ENCODE measurements around the gene OR4N2. TPM values are rescaled to one million over a fixed set of nuclear protein-coding genes. Genes with fewer than 3 reads are reported as not detected.
"Not testable (repeated sequence)": the region's sequence is repeated elsewhere in the genome, so short reads cannot be mapped to it uniquely, and the experiment has no call there.

The OR4N2 gene
- total and polyA plus RNA-seq, 2 donors (not counting 1 experiment from before 2014, with no cell fraction given): not detected

DNA sequence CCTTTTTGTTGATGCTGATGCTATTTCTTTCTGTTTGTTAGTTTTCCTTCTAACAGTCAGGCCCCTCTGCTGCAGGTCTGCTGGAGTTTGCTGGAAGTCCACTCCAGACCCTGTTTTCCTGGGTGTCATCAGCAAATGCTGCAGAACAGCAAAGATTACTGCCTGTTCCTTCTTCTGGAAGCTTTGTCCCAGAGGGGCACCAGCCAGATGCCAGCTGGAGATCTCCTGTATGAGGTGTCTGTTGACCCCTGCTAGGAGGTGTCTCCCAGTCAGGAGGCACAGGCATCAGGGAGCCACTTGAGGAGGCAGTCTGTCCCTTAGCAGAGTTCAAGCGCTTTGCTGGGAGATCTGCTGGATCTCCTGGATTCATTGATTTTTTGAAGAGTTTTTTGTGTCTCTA, 16.3 kb downstream of the OR4N2 start:
- not testable (repeated sequence) for H3K9me3 ChIP-seq (ENCODE audit: control insufficient read depth, insufficient read depth, low read depth, low read length); H3K4me1 ChIP-seq (ENCODE audit: control insufficient read depth, extremely low read depth, insufficient read depth, low read length); H3K79me2 ChIP-seq (ENCODE audit: control insufficient read depth, insufficient read depth, low read length); H3K27me3 ChIP-seq (ENCODE audit: control insufficient read depth, insufficient read depth, low read length); H3K36me3 ChIP-seq (ENCODE audit: control insufficient read depth, insufficient read depth, low read length); H4K20me1 ChIP-seq (ENCODE audit: control insufficient read depth, extremely low read depth, insufficient read depth, low read length); H3K9ac ChIP-seq (ENCODE audit: insufficient read depth, low read length); H2AFZ ChIP-seq (ENCODE audit: low read length); H3K27ac ChIP-seq (ENCODE audit: insufficient read depth, low read length); H3K4me3 ChIP-seq (replicated peaks in 1 of 4; ENCODE audit: control extremely low read depth in 1 of 4, insufficient read depth in 1 of 4, low read depth in 3 of 4, low read length in 4 of 4); H3K4me2 ChIP-seq (ENCODE audit: extremely low read depth, insufficient read depth, low read length); DNase-seq (ENCODE audit: low read depth in 2 of 2)

DNA sequence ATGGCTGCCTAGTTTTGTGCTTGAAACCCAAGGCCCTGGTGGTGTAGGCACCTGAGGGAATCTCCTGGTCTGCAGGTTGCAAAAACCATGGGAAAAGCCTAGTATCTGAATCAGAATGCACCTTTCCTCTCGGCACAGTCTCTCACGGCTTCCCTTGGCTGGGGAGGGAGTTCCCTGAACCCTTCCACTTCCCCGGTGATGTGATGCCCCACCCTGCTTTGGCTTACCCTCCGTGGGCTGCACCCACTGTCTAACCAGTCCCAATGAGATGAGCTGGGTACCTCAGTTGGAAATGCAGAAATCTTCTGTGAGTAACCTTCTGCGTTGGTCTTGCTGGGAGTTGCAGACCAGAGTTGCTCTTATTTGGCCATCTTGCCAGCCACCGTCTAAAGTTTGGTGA, 17.4 kb downstream of the OR4N2 start:
- not testable (repeated sequence) for H3K27me3 ChIP-seq (ENCODE audit: control insufficient read depth, insufficient read depth, low read length); H3K9ac ChIP-seq (ENCODE audit: insufficient read depth, low read length); H3K4me3 ChIP-seq (replicated peaks in 1 of 4; ENCODE audit: control extremely low read depth in 1 of 4, insufficient read depth in 1 of 4, low read depth in 3 of 4, low read length in 4 of 4); H3K9me3 ChIP-seq (ENCODE audit: control insufficient read depth, insufficient read depth, low read depth, low read length); H4K20me1 ChIP-seq (ENCODE audit: control insufficient read depth, extremely low read depth, insufficient read depth, low read length); H3K79me2 ChIP-seq (ENCODE audit: control insufficient read depth, insufficient read depth, low read length); H3K4me2 ChIP-seq (ENCODE audit: extremely low read depth, insufficient read depth, low read length); DNase-seq (ENCODE audit: low read depth in 2 of 2); H3K36me3 ChIP-seq (ENCODE audit: control insufficient read depth, insufficient read depth, low read length); H3K27ac ChIP-seq (ENCODE audit: insufficient read depth, low read length); H2AFZ ChIP-seq (ENCODE audit: low read length); H3K4me1 ChIP-seq (ENCODE audit: control insufficient read depth, extremely low read depth, insufficient read depth, low read length)

DNA sequence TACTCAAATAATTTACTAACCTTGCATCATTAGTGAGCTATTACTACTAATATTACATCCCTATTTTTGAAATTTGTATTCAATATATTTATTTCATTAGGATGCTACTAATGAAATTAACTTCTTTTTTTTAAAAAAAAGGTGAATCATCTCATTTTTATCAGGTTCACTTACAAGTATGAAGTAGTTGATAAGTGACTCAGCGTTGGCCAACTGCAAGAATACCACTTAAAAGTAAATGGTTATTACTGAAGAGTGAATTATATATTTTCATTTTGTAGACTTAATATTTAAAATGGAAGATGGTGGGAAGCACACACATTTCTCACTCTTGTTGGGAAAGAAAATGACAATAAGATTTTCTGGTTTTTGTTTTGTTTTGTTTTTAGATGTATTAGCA, 19.6 kb downstream of the OR4N2 start:
- H3K79me2 ChIP-seq (ENCODE audit: control insufficient read depth, insufficient read depth, low read length): no peaks in the 10 kb centered on the region
- H3K4me1 ChIP-seq (ENCODE audit: control insufficient read depth, extremely low read depth, insufficient read depth, low read length): no peaks in the 10 kb centered on the region
- H3K27ac ChIP-seq (ENCODE audit: insufficient read depth, low read length): no peak overlapping the region
- H3K9me3 ChIP-seq (ENCODE audit: control insufficient read depth, insufficient read depth, low read depth, low read length): no peaks in the 10 kb centered on the region
- no peak overlapping the region for H3K9ac ChIP-seq (ENCODE audit: insufficient read depth, low read length)
- H2AFZ ChIP-seq (ENCODE audit: low read length): no peak overlapping the region
- no peaks in the 10 kb centered on the region for H3K36me3 ChIP-seq (ENCODE audit: control insufficient read depth, insufficient read depth, low read length)
- H3K27me3 ChIP-seq (ENCODE audit: control insufficient read depth, insufficient read depth, low read length): no peaks in the 10 kb centered on the region
- no peak for TF ChIP-seq EZH2 (IDR thresholded peaks at IDR 0.05; ENCODE audit: low read length, missing control alignments)
- TF ChIP-seq, protein P1, sequence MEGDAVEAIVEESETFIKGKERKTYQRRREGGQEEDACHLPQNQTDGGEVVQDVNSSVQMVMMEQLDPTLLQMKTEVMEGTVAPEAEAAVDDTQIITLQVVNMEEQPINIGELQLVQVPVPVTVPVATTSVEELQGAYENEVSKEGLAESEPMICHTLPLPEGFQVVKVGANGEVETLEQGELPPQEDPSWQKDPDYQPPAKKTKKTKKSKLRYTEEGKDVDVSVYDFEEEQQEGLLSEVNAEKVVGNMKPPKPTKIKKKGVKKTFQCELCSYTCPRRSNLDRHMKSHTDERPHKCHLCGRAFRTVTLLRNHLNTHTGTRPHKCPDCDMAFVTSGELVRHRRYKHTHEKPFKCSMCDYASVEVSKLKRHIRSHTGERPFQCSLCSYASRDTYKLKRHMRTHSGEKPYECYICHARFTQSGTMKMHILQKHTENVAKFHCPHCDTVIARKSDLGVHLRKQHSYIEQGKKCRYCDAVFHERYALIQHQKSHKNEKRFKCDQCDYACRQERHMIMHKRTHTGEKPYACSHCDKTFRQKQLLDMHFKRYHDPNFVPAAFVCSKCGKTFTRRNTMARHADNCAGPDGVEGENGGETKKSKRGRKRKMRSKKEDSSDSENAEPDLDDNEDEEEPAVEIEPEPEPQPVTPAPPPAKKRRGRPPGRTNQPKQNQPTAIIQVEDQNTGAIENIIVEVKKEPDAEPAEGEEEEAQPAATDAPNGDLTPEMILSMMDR (conservative IDR thresholded peaks at IDR 0.05 in 1 of 2, IDR thresholded peaks at IDR 0.05 in 1 of 2; ENCODE audit: low read depth in 1 of 2, low read length in 2 of 2): no peak
- H3K4me3 ChIP-seq (replicated peaks in 1 of 4; ENCODE audit: control extremely low read depth in 1 of 4, insufficient read depth in 1 of 4, low read depth in 3 of 4, low read length in 4 of 4): no peak overlapping the region
- no peak for DNase-seq (ENCODE audit: low read depth in 2 of 2)
- H3K4me2 ChIP-seq (ENCODE audit: extremely low read depth, insufficient read depth, low read length): no peak overlapping the region
- no peaks in the 10 kb centered on the region for H4K20me1 ChIP-seq (ENCODE audit: control insufficient read depth, extremely low read depth, insufficient read depth, low read length)

DNA sequence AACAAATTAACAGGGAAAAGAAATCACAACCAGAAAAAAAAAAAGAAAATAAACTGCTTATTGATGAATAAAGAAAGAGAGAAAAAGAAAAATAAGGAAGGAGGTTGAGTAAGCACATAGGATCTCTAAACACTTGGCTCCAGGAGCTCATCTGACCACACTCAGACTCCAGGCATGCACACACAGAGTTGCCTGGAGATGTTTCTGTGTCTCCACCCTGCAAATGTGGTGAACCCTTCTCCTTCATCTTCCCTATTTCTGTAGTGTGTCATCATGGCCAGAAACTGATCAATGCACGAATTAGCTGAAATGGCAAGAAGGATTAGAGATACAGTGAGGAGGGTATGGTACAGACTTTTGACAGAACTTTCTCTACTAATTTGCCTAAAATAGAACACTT, 20.2 kb downstream of the OR4N2 start:
- Histone ChIP-seq H3K27ac (ENCODE audit: insufficient read depth, low read length) (no peak overlapping the region), H3K4me1 (ENCODE audit: control insufficient read depth, extremely low read depth, insufficient read depth, low read length) (no peaks in the 10 kb centered on the region), H3K9ac (ENCODE audit: insufficient read depth, low read length) (no peak overlapping the region), H3K9me3 (ENCODE audit: control insufficient read depth, insufficient read depth, low read depth, low read length) (no peaks in the 10 kb centered on the region), H3K4me2 (ENCODE audit: extremely low read depth, insufficient read depth, low read length) (no peak overlapping the region), H2AFZ (ENCODE audit: low read length) (no peak overlapping the region), H3K36me3 (ENCODE audit: control insufficient read depth, insufficient read depth, low read length) (no peaks in the 10 kb centered on the region), H3K79me2 (ENCODE audit: control insufficient read depth, insufficient read depth, low read length) (no peaks in the 10 kb centered on the region), H4K20me1 (ENCODE audit: control insufficient read depth, extremely low read depth, insufficient read depth, low read length) (no peaks in the 10 kb centered on the region), H3K27me3 (ENCODE audit: control insufficient read depth, insufficient read depth, low read length) (no peaks in the 10 kb centered on the region), H3K4me3 (replicated peaks in 1 of 4; ENCODE audit: control extremely low read depth in 1 of 4, insufficient read depth in 1 of 4, low read depth in 3 of 4, low read length in 4 of 4) (no peak overlapping the region)
- TF ChIP-seq EZH2 (IDR thresholded peaks at IDR 0.05; ENCODE audit: low read length, missing control alignments): no peak
- TF ChIP-seq, protein P1 (conservative IDR thresholded peaks at IDR 0.05 in 1 of 2, IDR thresholded peaks at IDR 0.05 in 1 of 2; ENCODE audit: low read depth in 1 of 2, low read length in 2 of 2): no peak
- peak in 1 of 2 donors; percentile 7 for DNase-seq (ENCODE audit: low read depth in 2 of 2)

DNA sequence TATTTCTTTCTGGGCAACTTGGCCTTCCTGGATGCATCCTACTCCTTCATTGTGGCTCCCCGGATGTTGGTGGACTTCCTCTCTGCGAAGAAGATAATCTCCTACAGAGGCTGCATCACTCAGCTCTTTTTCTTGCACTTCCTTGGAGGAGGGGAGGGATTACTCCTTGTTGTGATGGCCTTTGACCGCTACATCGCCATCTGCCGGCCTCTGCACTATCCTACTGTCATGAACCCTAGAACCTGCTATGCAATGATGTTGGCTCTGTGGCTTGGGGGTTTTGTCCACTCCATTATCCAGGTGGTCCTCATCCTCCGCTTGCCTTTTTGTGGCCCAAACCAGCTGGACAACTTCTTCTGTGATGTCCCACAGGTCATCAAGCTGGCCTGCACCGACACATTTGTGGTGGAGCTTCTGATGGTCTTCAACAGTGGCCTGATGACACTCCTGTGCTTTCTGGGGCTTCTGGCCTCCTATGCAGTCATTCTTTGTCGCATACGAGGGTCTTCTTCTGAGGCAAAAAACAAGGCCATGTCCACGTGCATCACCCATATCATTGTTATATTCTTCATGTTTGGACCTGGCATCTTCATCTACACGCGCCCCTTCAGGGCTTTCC, 24.2 kb downstream of the OR4N2 start:
- not testable (repeated sequence) for H3K27ac ChIP-seq (ENCODE audit: insufficient read depth, low read length); H3K4me2 ChIP-seq (ENCODE audit: extremely low read depth, insufficient read depth, low read length); H3K27me3 ChIP-seq (ENCODE audit: control insufficient read depth, insufficient read depth, low read length); H3K79me2 ChIP-seq (ENCODE audit: control insufficient read depth, insufficient read depth, low read length); H3K9me3 ChIP-seq (ENCODE audit: control insufficient read depth, insufficient read depth, low read depth, low read length); H3K4me1 ChIP-seq (ENCODE audit: control insufficient read depth, extremely low read depth, insufficient read depth, low read length); H2AFZ ChIP-seq (ENCODE audit: low read length); H3K4me3 ChIP-seq (replicated peaks in 1 of 4; ENCODE audit: control extremely low read depth in 1 of 4, insufficient read depth in 1 of 4, low read depth in 3 of 4, low read length in 4 of 4); H3K36me3 ChIP-seq (ENCODE audit: control insufficient read depth, insufficient read depth, low read length); H3K9ac ChIP-seq (ENCODE audit: insufficient read depth, low read length); DNase-seq (ENCODE audit: low read depth in 2 of 2); H4K20me1 ChIP-seq (ENCODE audit: control insufficient read depth, extremely low read depth, insufficient read depth, low read length)
